GM18507 (cell line): ENCODE results near the gene GNA12.
A peak's percentile ranks its signal among the peaks of the same experiment; 100 is the strongest.
"Not testable (repeated sequence)": the region's sequence is repeated elsewhere in the genome, so short reads cannot be mapped to it uniquely, and the experiment has no call there.

Source experiments
- DNase-seq: peaks from one replicate; pipeline ENCODE4 v3.0.0; 2011; ENCODE audit warnings: low read depth; ENCODE audit not compliant: insufficient read length; ENCODE audit errors: extremely low spot score
- FAIRE-seq: peaks from 2 replicates; lab custom pipeline; 2011; peaks lifted over from hg19 to GRCh38; lab: Jason Lieb, UNC

GNA12 gene

GRCh38 chr7:2689951-2690705, 154.0 kb downstream of the GNA12 start:
- FAIRE-seq, result peak; percentile 78

DNA sequence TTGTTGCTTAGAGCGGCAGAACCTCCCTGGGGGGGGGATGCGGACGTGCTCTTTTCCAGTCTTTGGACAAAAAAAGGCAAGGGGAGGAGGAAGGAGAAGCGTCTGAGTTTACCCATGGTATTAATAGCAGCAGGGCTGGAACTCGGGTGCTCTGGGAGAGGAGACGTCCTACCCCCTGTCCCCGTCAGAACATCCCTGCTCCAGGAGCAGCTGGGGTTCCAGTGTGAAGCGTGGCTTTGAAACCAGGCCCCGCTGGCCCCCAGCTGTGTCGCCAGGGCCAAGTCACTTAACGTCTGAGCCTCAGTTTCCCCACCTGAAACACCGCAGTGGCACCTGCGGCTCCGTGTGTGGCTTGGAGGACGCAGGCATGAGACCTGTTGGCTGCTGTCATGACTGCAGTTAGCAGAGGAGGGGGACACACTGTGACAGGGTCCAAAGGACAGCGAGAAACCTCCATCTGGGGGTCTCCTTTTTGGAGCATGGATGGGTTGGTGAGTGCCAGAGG, 154.7 kb downstream of the GNA12 start:
- DNase-seq (no peak), FAIRE-seq (no peak)

More at GRCh38 chr7:2689951-2690705, 154.0 kb downstream of the GNA12 start:
- no peak for DNase-seq

- peak; percentile 64 for DNase-seq
- peak; percentile 99 for FAIRE-seq
Observed at GRCh38 chr7:2688409-2689342, 155.4 kb downstream of the GNA12 start.

DNA sequence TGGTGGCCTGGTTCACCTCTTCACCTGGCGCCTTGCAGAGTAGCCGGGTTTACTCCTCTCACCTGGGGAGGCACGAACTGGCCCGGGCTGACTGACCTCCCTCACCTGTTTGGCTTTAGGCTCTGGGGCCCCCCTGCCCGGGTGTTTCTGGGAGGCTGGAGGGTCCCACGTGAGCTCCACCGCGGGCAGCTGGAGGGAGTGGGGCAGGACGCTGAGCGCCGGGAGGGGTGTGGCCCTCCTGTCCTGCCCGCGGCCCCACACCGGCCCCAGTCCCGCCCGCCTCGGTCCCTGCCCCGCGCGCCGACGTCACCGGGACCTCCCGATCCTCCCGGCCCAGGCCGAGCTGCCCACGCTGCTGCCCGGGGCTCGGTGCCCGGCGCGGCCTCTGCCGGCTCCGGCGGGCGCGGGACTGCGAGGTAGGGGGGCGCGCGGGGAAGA, 156.2 kb downstream of the GNA12 start, which contains the start of gene AMZ1:
TSS of gene AMZ1 (plus strand) at position 322 of the 438 bp plus-strand sequence. CDS start 12,250 bp downstream, outside the sequence.
- no peak for FAIRE-seq

DNA sequence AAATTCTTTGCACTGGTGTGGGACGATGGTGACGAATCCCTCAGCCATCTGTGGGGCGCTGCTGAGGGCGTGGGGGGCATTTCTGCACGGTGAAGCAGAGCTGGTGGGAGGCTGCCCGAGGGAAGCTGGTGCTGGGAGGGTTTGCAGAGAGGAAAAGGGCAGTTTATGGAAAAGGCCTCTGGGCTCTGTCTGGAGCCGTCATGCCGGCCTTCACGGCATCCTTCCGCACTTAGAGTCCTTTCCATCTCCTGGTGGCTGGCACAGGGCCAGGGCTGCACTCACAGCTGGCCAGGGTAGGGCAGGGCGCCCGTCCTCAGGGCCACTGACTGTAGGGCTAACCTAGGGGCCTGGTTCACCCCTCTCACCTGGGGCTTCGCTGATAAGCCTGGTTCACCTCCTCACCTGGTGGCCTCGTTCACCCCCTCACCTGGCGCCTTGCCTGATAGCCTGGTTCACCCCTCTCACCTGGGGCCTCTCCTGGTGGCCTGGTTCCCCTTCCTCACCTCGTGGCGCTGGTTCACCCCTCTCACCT, 156.7 kb downstream of the GNA12 start:
- DNase-seq, result no peak
- FAIRE-seq, result no peak

More for the DNA sequence above, 156.2 kb downstream of the GNA12 start, which contains the start of gene AMZ1:
- DNase-seq, result no peak

DNA sequence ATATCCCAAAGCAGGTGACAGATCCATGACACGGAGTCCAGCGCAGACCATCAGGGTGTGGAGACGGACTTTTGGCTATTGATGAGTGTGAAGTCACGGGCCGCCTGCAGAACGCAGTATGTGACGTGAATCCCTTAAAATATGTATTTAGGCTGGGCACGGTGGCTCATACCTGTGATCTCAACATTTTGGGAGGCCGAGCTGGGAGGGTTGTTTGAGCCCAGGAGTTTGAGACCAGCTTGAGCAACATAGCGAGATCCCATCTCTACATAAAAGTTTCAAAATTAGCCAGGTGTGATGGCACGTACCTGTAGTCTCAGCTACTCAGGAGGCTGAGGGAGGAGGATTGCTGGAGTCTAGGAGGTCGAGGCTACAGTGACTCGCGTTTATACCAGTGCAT, 158.0 kb downstream of the GNA12 start:
- DNase-seq (no peak), FAIRE-seq (no peak)

DNA sequence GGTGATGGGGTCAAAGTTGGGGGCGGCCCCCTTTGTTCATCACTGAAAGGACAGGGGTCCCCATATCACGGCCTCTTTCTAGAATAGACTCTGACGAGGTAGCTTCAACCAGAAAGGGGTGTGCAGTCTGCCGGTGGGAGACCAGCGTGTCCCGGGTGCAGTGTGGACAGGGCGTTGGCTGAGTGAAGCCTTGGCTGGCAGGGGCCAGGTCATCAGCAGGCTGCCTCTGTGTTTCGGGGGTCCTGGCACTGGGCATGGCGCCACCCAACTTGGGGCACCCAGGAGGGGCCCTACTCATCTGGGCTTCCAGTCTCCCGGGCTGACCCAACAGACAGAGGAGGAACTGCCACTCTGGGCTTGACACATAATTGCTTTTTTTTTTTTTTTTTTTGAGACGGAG, 159.6 kb downstream of the GNA12 start:
- DNase-seq, result no peak
- FAIRE-seq, result no peak

DNA sequence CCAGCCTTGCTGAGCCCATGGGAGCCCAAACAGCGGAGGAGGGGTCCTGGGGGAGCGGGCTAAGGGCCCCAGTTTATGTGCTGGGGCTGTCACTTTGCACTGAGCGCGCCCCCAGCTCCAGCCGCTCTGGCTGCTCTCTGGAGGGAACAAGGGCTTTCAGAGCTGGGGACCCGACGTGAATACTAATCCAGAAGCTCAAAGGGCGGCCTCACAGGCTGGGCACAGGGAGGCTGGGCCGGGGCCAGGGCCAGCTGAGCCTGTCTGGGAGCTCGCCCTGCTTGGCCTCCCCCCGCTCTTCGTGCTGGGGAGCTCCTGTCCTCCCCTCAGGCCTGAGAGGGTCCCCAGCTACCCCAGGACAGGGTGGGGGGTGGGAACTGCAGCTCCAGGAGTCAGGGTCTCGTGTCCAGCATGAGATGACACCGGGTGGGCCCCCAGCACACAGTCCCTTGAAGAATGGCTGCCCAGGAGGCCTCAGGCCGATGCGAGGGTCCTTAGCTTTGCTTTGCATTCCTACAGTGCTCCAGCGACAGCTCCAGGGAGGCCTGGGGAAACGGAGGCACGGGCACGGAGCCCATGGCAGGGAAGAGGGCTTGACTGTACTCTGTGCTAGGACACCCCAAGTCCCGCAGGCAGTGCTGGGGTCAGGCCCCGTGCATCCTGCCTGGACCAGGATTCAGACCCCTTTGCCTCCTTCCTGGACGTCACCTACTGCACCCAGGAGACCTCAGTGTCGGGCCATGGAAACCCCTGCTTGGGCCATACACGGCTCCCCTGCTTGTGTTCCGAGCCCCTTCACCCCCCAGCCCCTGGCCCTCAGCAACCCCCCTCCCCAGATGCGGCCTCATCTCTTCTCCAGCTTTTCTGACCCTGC, 161.9 kb downstream of the GNA12 start:
- FAIRE-seq (no peak), DNase-seq (no peak)

DNA sequence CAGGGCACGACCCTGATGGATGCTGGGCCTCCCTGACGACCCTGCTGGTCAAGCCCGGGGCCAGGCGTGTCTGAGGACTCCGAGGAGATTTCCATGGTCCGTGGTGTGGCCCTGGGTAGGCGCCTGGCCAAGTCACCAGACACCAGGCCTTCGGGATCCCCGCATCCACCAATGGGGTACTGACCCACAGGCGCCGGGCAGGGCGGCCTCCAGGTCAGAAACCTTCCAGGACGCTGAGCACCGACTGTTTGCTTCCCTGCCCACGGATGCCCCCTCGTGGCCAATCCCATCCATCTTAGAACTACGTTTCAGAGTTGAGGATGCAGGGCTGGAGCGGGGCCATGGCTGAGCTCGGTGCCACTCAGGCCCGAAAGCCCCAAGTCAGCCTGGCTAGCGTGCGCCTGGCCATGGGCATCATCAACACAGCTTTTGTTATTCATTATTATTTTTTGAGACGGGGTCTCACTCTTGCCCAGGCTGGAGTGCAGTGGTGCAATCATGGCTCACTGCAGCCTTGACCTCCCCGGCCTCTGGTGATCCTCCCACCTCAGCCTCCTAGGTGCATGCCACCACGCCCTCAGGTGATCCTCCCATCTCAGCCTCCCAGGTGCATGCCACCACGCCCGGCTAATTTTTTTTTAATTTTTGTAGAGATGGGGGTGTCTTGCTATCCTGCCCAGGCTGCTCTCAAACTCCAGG, 163.2 kb downstream of the GNA12 start:
- DNase-seq (peak; percentile 54), FAIRE-seq (peak; percentile 75)

GRCh38 chr7:2680256-2680655, 163.9 kb downstream of the GNA12 start:
- FAIRE-seq, result no peak
- no peak for DNase-seq

DNA sequence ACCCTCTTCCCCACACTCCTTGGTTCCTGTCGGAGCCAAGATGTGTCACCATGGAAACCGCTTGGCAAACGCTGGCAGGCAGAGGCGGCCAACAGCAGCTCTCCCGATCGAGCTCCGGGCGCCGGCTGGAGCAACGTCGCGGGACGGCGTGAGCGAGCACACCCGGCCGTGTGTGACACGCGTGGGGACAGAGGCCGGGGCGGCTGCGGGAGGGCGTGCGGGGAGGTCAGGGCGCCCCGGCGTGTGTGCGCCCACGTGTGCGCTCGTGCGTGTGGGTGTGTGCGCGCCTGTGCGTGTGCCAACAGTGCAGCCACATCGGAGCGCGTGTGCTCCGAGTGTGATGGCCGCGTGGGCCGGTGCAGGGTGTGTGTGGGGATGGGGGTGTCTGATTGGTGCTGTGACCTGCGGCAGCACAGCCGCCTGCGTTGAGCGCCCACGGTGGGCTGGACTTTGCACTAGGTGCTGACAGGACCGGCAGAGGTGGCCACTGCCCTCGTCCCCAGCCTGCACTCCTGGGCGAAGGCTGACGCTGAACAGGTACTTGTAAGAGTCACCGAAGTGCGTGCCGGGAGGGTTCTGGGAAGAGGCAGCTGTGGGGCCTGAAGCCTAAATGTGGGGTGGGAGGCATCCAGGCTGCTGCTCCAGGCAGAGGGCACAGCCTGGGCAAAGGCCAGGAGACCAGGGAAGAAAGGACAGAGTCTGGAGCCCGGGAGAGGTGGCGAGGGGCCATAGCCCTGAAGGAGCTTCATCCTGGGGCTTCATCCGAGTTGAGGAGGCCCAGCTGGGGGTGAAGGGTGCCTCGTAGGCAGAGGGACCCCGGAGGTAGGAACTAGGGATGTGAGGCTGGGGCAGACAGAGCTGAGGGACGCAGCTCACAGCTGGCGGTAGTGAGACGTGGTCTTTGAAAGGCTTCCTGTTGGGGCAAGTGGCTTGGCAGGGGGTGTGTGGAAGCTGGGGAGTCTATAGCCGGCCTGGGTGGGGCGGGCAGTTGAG, 164.7 kb downstream of the GNA12 start:
- DNase-seq, FAIRE-seq: not testable (repeated sequence)

DNA sequence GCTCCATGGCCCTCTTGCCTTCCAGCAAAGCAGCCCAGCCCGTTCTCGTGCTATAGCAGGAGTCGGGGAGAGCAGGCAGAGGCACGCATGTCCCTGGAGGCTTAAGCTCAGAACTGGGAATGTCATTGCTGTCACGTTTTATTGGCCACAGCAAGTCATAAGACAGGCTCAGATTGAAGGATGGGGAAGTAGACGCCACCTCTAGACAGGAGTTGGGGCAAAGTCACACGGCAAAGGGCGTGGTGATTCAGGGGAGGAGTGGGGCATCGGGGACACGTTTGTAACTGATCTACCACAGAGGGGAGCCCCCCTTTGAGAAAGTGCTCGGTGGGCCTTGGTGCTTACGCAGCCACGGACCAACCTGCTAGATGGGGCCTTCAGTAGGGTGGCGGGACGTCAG, 165.7 kb downstream of the GNA12 start:
- not testable (repeated sequence) for FAIRE-seq

More for the DNA sequence above, 165.7 kb downstream of the GNA12 start:
- DNase-seq, result not testable (repeated sequence)
